GM21423 (cell line): ENCODE data around the gene GCG.

Experiments used
- ATAC-seq: cut with Tn5 transposase; IDR thresholded peaks from one replicate; pipeline ENCODE4 v1.9.1; 2021; ENCODE audit warnings: mild to moderate bottlenecking, moderate library complexity; ENCODE audit not compliant: unreplicated experiment

The GCG gene

DNA sequence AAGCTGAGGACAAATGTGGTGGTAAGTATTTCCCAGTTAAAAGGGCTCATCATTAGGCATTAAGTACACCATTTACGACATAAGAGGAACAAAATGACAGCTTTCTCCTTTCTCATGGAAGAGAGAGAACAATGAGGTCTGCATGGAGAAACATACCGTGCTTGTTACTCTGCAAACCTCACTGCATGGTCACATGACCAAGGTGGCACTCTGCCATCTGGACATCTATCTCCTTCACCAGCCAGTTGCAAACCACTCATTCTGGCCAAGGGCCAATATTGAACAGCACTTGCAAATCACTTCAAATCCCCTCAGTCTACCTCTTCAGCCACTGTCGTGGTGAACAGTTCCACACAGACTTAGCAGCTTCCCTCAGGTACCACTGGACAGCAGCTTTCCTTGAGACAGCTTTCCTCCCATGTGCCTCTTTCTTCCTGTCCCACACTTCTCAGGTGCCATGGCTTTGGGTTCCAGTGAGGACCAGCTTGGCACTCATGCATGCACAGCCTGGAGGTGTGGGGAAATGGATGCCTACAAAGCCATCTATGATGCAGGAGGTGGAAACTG is 48.5 kb downstream of the GCG start:
- no peak for ATAC-seq

DNA sequence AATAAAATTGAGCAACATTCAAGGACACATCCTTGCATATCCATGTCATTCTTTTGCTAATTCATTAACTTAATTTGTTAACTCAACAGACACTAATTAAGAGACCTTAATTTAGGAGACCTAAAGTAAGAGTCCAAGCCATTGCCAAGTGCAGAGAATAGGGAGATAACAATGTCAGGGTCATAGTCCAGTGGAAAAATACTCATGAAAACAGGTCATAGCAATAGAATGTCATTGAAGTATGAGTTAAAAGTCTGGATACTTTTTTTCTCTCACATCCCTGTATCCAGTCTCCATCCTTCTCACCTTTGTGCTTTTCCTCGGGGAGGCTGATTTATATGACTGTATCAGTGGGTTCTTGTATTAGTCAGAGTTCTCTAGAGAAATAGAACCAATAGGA is 51.5 kb downstream of the GCG start:
- ATAC-seq, result no peak

DNA sequence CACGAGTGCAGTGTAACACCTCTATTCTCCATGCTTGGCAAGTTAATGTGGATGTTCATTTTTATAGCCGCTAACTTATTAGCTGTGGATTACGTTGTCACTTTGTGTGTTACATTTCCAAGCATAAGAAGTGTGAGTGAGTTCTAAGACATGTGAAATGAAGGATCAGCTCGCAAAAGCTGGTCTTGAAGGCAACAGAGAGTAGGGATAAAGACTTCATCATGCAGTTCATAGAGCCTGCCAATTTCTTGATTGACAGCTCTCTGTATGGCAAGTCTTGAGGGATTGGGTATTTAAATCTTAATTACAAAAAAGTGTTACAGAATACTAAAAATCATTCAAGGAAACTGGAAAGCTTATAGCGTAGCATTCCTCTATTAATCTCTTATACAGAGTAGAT is 52.2 kb downstream of the GCG start:
- ATAC-seq, result no peak
